KOPT-K1 (cell line): ENCODE measurements around the gene MSH2.
A peak's percentile ranks its signal among the peaks of the same experiment; 100 is the strongest.
"Not testable (repeated sequence)": the region's sequence is repeated elsewhere in the genome, so short reads cannot be mapped to it uniquely, and the experiment has no call there.

Experiments used
- H3K27ac ChIP-seq: fragments of 200-600 bp; sonication (generic); 2 replicates; pipeline ENCODE4 v1.5.1; 2016; ENCODE audit warnings: antibody characterized with exemption, mild to moderate bottlenecking, low read depth, low read length; ENCODE audit not compliant: poor library complexity, severe bottlenecking
- H3K36me3 ChIP-seq: fragments of 200-600 bp; sonication (generic); 2 replicates; pipeline ENCODE4 v1.5.1; 2017; ENCODE audit warnings: antibody characterized with exemption, mild to moderate bottlenecking, low read length, moderate library complexity; ENCODE audit not compliant: insufficient read depth
- H3K9me3 ChIP-seq: fragments of 200-600 bp; sonication (generic); 2 replicates; pipeline ENCODE4 v1.5.1; 2017; ENCODE audit warnings: antibody characterized with exemption, low read length, mild to moderate bottlenecking; ENCODE audit not compliant: insufficient read depth, poor library complexity, severe bottlenecking

Gene MSH2

GRCh38 chr2:47401789-47402554 lies 984 bp upstream of the MSH2 start:
- Histone ChIP-seq H3K27ac (peak overlapping the region; percentile 85), H3K9me3 (peaks cover 9% of the 10 kb centered on the region)

DNA sequence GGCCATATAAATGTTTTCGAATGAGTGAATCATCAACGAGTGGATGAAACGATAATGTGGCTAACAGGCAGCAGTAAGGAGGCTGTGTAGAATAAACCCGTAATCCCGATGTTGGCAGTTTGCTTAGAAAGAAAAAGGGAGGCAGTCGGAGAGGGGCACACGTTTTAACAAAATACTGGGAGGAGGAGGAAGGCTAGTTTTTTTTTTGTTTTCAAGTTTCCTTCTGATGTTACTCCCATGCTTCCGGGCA lies 476 bp upstream of the MSH2 start:
- Histone ChIP-seq H3K27ac (peak overlapping the region; percentile 85), H3K9me3 (peaks cover 9% of the 10 kb centered on the region), H3K36me3 (peaks cover 29% of the 10 kb centered on the region)

More at GRCh38 chr2:47401789-47402554, 984 bp upstream of the MSH2 start:
- peaks cover 24% of the 10 kb centered on the region for H3K36me3 ChIP-seq

GRCh38 chr2:47403609-47404193 lies 745 bp downstream of the MSH2 start:
- Histone ChIP-seq H3K36me3 (peaks cover 41% of the 10 kb centered on the region), H3K9me3 (peaks cover 9% of the 10 kb centered on the region), H3K27ac (peak overlapping the region; percentile 85)

GRCh38 chr2:47404356-47404755 lies 1.4 kb downstream of the MSH2 start:
- Histone ChIP-seq H3K27ac (peak overlapping the region; percentile 85), H3K9me3 (peaks cover 9% of the 10 kb centered on the region), H3K36me3 (peaks cover 47% of the 10 kb centered on the region)

GRCh38 chr2:47405757-47406156 lies 2.8 kb downstream of the MSH2 start:
- Histone ChIP-seq H3K27ac (no peak overlapping the region), H3K9me3 (peaks cover 9% of the 10 kb centered on the region), H3K36me3 (peaks cover 61% of the 10 kb centered on the region)

DNA sequence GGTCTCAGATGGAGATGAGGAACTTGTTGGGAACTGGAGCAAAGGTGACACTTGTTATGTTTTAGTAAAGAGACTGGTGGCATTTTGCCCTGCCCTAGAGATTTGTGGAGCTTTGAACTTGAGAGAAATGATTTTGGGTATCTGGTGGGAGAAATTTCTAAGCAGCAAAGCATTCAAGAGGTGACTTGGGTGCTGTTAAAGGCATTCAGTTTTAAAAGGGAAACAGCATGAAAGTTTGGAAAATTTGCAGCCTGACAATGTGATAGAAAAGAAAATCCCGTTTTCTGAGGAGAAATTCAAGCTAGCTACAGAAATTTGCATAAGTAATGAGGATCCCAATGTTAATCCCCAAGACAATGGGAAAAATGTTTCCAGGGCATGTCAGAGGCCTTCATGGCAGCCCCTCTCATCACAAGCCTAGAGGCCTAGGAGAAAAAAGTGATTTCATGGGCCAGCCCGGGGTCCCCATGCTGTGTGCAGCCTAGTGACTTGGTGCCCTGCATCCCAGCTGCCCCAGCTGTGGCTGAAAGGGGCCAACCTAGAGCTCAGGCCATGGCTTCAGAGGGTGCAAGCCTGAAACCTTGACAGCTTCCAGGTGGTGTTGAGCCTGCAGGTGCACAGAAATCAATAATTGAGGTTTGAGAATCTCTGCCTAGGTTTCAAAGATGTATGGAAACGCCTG lies 3.8 kb downstream of the MSH2 start:
- H3K27ac ChIP-seq, H3K9me3 ChIP-seq: not testable (repeated sequence)
- H3K36me3 ChIP-seq: peaks cover 72% of the 10 kb centered on the region

DNA sequence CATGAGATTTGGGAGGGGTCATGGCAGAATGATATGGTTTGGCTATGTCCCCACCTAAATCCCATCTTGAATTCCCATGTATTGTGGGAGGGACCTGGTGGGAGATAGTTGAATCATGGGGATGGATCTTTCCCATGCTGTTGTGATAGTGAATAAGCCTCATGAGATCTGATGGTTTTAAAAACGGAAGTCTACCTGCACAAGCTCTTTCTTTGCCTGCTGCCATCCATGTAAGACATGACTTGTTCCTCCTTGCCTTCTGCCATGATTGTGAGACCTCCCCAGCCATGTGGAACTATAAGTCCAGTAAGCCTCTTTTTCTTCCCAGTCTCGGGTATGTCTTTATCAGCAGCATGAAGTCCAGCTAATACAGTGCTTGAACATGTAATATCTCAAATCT lies 5.0 kb downstream of the MSH2 start:
- not testable (repeated sequence) for H3K9me3 ChIP-seq
- peaks cover 83% of the 10 kb centered on the region for H3K36me3 ChIP-seq

GRCh38 chr2:47414682-47415458 lies 11.9 kb downstream of the MSH2 start:
- Histone ChIP-seq H3K36me3 (peaks cover 99% of the 10 kb centered on the region), H3K27ac (no peak overlapping the region), H3K9me3 (no peaks in the 10 kb centered on the region)

More for the DNA sequence above, 5.0 kb downstream of the MSH2 start:
- not testable (repeated sequence) for H3K27ac ChIP-seq

DNA sequence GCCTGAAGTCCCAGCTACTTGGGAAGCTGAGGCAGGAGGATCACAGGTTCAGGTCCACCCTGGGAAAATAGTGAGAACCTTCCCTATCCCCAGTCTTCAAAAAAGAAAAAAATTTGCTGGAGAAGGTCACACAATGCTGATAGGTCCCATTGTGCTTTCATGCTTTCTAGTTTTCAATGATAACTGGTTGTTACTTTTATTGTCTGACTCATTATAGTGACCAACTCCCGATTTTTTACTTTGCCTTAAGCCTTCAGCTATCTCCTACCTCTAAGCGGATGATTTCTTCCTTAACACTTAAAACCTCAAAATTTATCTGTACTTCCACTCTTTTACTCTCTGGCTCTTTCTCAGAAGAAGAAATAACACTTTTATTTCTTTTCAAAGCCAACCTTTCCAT lies 17.3 kb downstream of the MSH2 start:
- H3K27ac ChIP-seq: no peak overlapping the region
- no peaks in the 10 kb centered on the region for H3K9me3 ChIP-seq
- H3K36me3 ChIP-seq: peaks cover 97% of the 10 kb centered on the region

DNA sequence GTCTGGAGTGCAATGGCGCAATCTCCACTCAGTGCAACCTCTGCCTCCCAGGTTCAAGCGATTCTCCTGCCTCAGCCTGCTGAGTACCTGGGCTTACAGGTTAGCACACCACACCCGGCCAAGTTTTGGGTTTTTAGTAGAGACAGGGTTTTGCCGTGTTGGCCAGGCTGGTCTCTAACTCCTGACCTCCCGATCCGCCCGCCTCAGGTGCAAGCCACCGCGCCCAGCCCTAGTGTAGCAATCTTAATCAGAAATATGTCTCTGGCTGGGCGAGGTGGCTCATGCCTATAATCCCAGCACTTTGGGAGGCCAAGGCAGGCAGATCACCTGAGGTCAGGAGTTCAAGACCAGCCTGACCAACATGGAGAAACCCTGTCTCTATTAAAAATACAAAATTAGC lies 17.7 kb downstream of the MSH2 start:
- H3K9me3 ChIP-seq, H3K27ac ChIP-seq: not testable (repeated sequence)
- H3K36me3 ChIP-seq: peaks cover 97% of the 10 kb centered on the region

DNA sequence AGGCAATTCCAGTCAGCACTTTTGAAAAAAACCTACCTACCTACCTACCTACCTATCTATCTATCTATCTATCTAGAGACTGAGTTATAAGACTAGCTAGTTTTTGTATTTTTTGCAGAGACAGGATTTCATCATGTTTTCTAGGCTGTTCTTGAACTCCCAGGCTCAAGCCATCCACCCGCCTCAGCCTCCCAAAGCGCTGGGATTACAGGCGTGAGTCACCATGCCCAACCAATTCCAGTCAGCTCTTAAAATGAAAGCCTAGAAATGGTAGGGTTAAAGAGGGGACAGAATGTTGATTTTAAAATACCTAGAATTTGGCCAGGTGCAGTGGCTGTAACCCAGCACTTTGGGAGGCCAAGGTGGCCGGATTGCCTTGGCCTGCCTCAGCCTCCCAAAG lies 19.1 kb downstream of the MSH2 start:
- Histone ChIP-seq H3K27ac (no peak overlapping the region), H3K36me3 (peaks cover 97% of the 10 kb centered on the region)

DNA sequence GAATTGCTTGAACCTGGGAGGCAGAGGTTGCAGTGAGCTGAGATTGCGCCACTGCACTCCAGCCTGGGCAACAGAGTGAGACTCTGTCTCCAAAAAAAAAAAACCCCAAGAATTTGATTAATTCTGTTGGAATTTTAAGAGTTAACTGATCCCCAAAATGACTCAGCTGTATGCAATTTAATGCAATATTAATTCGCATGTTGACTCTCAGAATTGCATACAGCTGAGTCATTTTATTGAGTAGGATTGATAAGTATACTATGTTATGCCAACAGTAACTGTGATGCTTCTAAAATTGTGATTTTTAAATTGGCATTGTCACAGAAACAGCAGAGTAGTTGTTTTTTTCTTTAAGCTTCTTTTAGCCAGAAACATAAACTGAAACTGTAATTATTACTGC lies 19.6 kb downstream of the MSH2 start:
- Histone ChIP-seq H3K27ac (no peak overlapping the region), H3K9me3 (no peaks in the 10 kb centered on the region), H3K36me3 (peaks cover 97% of the 10 kb centered on the region)

More for the DNA sequence above, 19.1 kb downstream of the MSH2 start:
- H3K9me3 ChIP-seq: no peaks in the 10 kb centered on the region

GRCh38 chr2:47426786-47427185 lies 23.8 kb downstream of the MSH2 start:
- peaks cover 99% of the 10 kb centered on the region for H3K36me3 ChIP-seq
- H3K9me3 ChIP-seq: no peaks in the 10 kb centered on the region
- no peak overlapping the region for H3K27ac ChIP-seq

- Histone ChIP-seq H3K36me3 (peaks cover 83% of the 10 kb centered on the region), H3K27ac (no peak overlapping the region)
Observed at GRCh38 chr2:47429795-47430194, 26.8 kb downstream of the MSH2 start.

DNA sequence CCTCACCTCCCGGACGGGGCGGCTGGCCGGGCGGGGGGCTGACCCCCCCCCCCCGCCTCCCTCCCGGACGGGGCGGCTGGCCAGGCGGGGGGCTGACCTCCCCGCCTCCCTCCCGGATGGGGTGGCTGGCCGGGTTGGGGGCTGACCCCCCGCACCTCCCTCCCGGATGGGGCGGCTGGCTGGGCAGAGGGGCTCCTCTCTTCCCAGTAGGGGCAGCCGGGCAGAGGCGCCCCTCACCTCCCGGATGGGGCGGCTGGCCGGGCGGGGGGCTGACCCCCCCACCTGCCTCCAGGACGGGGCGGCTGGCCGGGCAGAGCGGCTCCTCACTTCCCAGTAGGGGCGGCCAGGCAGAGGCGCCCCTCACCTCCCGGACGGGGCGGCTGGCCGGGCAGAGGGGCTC lies 30.1 kb downstream of the MSH2 start:
- H3K9me3 ChIP-seq, H3K27ac ChIP-seq: not testable (repeated sequence)
- H3K36me3 ChIP-seq: peaks cover 80% of the 10 kb centered on the region

More at GRCh38 chr2:47429795-47430194, 26.8 kb downstream of the MSH2 start:
- H3K9me3 ChIP-seq: no peaks in the 10 kb centered on the region
